HG02571 (cell line): ENCODE results near the gene TIAL1.

Source experiments
- ATAC-seq: cut with Tn5 transposase; IDR thresholded peaks from one replicate; pipeline ENCODE4 v1.9.1; 2021; ENCODE audit warnings: mild to moderate bottlenecking, moderate library complexity; ENCODE audit not compliant: unreplicated experiment

The TIAL1 gene

GRCh38 chr10:119550827-119551226 is 45.9 kb downstream of the TIAL1 start:
- no peak for ATAC-seq

- no peak for ATAC-seq
Measured at GRCh38 chr10:119549247-119549999, 47.3 kb downstream of the TIAL1 start.

GRCh38 chr10:119546009-119546408 is 50.8 kb downstream of the TIAL1 start:
- ATAC-seq, result no peak

GRCh38 chr10:119545310-119545709 is 51.5 kb downstream of the TIAL1 start:
- ATAC-seq, result no peak

GRCh38 chr10:119543814-119544642 is 52.7 kb downstream of the TIAL1 start:
- no peak for ATAC-seq

- ATAC-seq, result peak; percentile 37
Measured at GRCh38 chr10:119542988-119543813, 53.6 kb downstream of the TIAL1 start.

GRCh38 chr10:119542357-119542987 is 54.3 kb downstream of the TIAL1 start, which contains the start of gene RGS10:
TSS of gene RGS10 (minus strand) at chr10:119542719. CDS start at chr10:119542638, 81 bp downstream.
- ATAC-seq, result peak; percentile 76

GRCh38 chr10:119541459-119542356 is 55.1 kb downstream of the TIAL1 start:
- ATAC-seq, result peak; percentile 25

GRCh38 chr10:119541046-119541445 is 55.7 kb downstream of the TIAL1 start:
- no peak for ATAC-seq

GRCh38 chr10:119540038-119540437 is 56.7 kb downstream of the TIAL1 start:
- no peak for ATAC-seq

- ATAC-seq, result no peak
Measured at GRCh38 chr10:119539359-119539825, 57.4 kb downstream of the TIAL1 start.

GRCh38 chr10:119538632-119539358 is 58.0 kb downstream of the TIAL1 start:
- no peak for ATAC-seq

GRCh38 chr10:119537953-119538630 is 58.7 kb downstream of the TIAL1 start:
- ATAC-seq, result no peak

GRCh38 chr10:119536508-119537025 is 60.2 kb downstream of the TIAL1 start:
- ATAC-seq, result no peak

GRCh38 chr10:119535837-119536507 is 60.8 kb downstream of the TIAL1 start:
- no peak for ATAC-seq

GRCh38 chr10:119535305-119535704 is 61.5 kb downstream of the TIAL1 start:
- no peak for ATAC-seq

- ATAC-seq, result no peak
Measured at GRCh38 chr10:119533473-119533872, 63.3 kb downstream of the TIAL1 start.
